Upper lobe of left lung (tissue), 6 donors: Measurements from ENCODE around the gene ISX. TPM values are rescaled to one million over a fixed set of nuclear protein-coding genes. Genes with fewer than 3 reads are reported as not detected.

Experiments
- ATAC-seq, 2 donors: fragments of 200-7000 bp; cut with Tn5 transposase; one replicate each; pipeline ENCODE4 v1.9.1; 2022; ENCODE audit warnings: mild to moderate bottlenecking in 2 of 2, moderate library complexity in 2 of 2; ENCODE audit not compliant: low FRiP score in 2 of 2
- DNase-seq, 2 donors: peaks; one replicate each; pipeline ENCODE4 v3.0.0-alpha.2; 2019 to 2020
- H3K27ac ChIP-seq, 4 donors: fragments of 200-600 bp; sonication (generic); one replicate each; pipeline ENCODE4 v1.5.1; 2016 to 2019
- H3K27me3 ChIP-seq, 4 donors: fragments of 200-600 bp; sonication (generic); one replicate each; pipeline ENCODE4 v1.5.1; 2017 to 2019
- H3K36me3 ChIP-seq, 4 donors: fragments of 200-600 bp; sonication (generic); one replicate each; pipeline ENCODE4 v1.5.1; 2016 to 2019
- H3K4me1 ChIP-seq, 4 donors: fragments of 200-600 bp; sonication (generic); one replicate each; pipeline ENCODE4 v1.5.1; 2018 to 2019
- H3K4me3 ChIP-seq, 4 donors: fragments of 200-600 bp; sonication (generic); one replicate each; pipeline ENCODE4 v1.5.1; 2017 to 2019; ENCODE audit warnings: mild to moderate bottlenecking in 2 of 4, moderate library complexity in 1 of 4
- H3K9me3 ChIP-seq, 4 donors: fragments of 200-600 bp; sonication (generic); one replicate each; pipeline ENCODE4 v1.5.1; 2018 to 2019
- EP300 ChIP-seq, 4 donors: sonication (generic); formaldehyde crosslinking; IDR thresholded peaks; one replicate each; pipeline ENCODE4 v1.5.1; 2017; ENCODE audit warnings: antibody characterized with exemption in 4 of 4, control low read depth in 2 of 4
- POLR2A ChIP-seq, 4 donors: fragments of 450-650 bp; IDR thresholded peaks; one replicate each; pipeline ENCODE4 v1.5.1; 2016 to 2017; ENCODE audit warnings: antibody characterized with exemption in 4 of 4, mild to moderate bottlenecking in 2 of 4
- POLR2AphosphoS5 ChIP-seq, 2 donors: sonication (generic); formaldehyde crosslinking; IDR thresholded peaks; one replicate each; pipeline ENCODE4 v1.5.1; 2017; ENCODE audit warnings: antibody characterized with exemption in 2 of 2
- WGBS, 2 donors: methylation state at CpG; one replicate each; pipeline ENCODE4 v1.1.5; 2017 to 2018; 5-methylcytosine and 5-hydroxymethylcytosine counted together
- total RNA-seq, 6 donors: library from RNA; depleted of rRNA in 4 of 6; stranded (reverse); fragments of >200 nt in 4 of 6; gene quantifications; one replicate each; pipeline versions ENCODE4 v1.1.0 to v1.2.1, GENCODE V29; 2016 to 2021
- TF ChIP-seq, protein P1 (sequence below), 6 experiments: fragments of 450-650 bp in 4 of 6; fragments of 200-600 bp in 2 of 6; sonication (generic) in 2 of 6; IDR thresholded peaks; one replicate each; pipeline ENCODE4 v1.5.1; 2016 to 2019; ENCODE audit warnings: antibody characterized with exemption in 6 of 6
- donor health status: DM: no; HTN: no; CAD: no; lungs with moderate emphysema.
- donor health status: DM: no; HTN: yes; CAD: no; lungs with severe emphysema.

ISX gene
- total RNA-seq, 6 donors from 2014 or later = not detected

DNA sequence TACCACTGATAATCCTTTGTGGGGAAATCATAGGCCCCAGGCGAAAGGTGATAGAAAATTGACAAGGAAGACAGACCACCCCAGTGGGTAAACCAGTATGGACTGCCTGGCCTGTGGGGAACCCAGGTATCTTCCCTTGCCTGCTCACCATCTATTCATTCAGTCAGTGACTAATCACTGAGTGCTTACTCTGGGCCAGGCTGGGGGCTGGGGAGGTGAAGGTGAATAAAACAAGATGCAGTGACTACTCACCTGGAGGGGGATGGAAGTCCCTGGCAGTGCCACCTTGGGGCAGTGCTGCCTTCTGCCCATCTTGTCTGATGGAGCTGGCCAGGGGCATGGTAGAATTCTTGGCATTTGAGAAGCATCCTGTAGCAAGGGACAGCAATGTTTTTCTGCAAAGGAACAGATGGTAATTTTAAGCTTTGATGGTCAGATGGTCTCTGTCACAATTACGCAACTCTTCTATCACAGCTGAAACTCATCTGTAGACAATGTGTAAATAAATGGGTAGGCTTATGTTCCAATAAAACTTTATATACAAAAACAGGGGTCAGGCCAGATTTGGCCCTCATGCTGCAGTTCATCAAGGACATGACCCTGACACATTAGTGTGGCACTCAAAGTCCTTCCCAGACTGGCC is 4.6 kb downstream of the ISX start:
- WGBS, 2 donors = 38 to 72% methylated on average over 2 of the region's 2 CpGs
- H3K27ac ChIP-seq = no peak overlapping the region
- no peak overlapping the region for H3K4me3 ChIP-seq
- no peaks in the 10 kb centered on the region for H3K36me3 ChIP-seq
- no peak for TF ChIP-seq EP300 (IDR thresholded peaks at IDR 0.05)
- ATAC-seq (no peak), DNase-seq (no peak)
- no peaks in the 10 kb centered on the region for H3K4me1 ChIP-seq
- no peaks in the 10 kb centered on the region for H3K27me3 ChIP-seq
- no peaks in the 10 kb centered on the region for H3K9me3 ChIP-seq

DNA sequence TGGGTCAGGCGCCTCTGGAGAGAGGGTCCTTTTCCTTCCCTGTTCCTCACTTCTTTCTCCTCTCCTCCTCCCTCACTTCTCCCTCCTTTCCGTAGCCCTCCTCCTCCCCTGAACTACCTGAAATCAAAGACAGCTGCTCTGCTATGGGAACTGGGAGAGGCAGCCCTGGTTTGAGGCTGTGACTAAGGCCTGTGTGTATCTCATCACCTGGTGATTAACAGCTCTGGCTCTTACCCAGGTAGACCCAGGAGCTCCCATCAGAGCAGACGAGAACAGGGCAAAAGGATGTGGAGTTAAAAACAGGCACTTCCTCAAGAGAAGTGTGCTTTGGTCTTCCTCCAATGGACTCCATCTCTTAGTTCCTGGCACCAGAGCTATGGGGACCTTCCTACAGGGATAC is 5.8 kb downstream of the ISX start:
- H3K9me3 ChIP-seq = no peaks in the 10 kb centered on the region
- H3K27me3 ChIP-seq = no peaks in the 10 kb centered on the region
- ATAC-seq (no peak), DNase-seq (no peak)
- no peaks in the 10 kb centered on the region for H3K4me1 ChIP-seq
- no peak overlapping the region for H3K27ac ChIP-seq
- H3K4me3 ChIP-seq = no peak overlapping the region
- WGBS, 2 donors = 56 to 62% methylated on average over 3 of the region's 3 CpGs
- TF ChIP-seq EP300 (IDR thresholded peaks at IDR 0.05) = no peak
- TF ChIP-seq POLR2AphosphoS5 (IDR thresholded peaks at IDR 0.05) = no peak
- TF ChIP-seq POLR2A (IDR thresholded peaks at IDR 0.05) = no peak
- TF ChIP-seq, protein P1, sequence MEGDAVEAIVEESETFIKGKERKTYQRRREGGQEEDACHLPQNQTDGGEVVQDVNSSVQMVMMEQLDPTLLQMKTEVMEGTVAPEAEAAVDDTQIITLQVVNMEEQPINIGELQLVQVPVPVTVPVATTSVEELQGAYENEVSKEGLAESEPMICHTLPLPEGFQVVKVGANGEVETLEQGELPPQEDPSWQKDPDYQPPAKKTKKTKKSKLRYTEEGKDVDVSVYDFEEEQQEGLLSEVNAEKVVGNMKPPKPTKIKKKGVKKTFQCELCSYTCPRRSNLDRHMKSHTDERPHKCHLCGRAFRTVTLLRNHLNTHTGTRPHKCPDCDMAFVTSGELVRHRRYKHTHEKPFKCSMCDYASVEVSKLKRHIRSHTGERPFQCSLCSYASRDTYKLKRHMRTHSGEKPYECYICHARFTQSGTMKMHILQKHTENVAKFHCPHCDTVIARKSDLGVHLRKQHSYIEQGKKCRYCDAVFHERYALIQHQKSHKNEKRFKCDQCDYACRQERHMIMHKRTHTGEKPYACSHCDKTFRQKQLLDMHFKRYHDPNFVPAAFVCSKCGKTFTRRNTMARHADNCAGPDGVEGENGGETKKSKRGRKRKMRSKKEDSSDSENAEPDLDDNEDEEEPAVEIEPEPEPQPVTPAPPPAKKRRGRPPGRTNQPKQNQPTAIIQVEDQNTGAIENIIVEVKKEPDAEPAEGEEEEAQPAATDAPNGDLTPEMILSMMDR (IDR thresholded peaks at IDR 0.05) = no peak
- no peaks in the 10 kb centered on the region for H3K36me3 ChIP-seq

DNA sequence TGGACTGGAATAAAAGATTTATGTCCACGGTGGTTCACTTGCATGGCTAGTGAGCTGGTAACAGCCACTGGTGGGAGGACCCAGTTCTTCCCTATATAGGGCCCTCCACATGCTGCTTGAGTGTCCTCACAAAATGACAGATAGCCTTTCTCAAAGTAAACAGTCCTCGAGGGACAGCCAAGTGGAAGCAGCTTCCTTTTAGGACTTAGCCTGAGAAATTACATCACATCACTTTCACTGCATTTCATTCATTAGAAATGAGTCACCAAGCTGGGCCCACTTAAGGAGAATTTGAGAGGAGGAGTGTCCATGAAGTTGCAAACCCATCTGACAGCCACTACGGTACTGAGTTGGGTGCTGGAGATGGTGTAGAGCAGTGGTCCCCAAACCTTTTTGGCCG is 7.0 kb downstream of the ISX start:
- TF ChIP-seq POLR2AphosphoS5 (IDR thresholded peaks at IDR 0.05) (no peak), POLR2A (IDR thresholded peaks at IDR 0.05) (no peak), EP300 (IDR thresholded peaks at IDR 0.05) (no peak)
- TF ChIP-seq, protein P1 (IDR thresholded peaks at IDR 0.05) = no peak
- H3K4me1 ChIP-seq = no peaks in the 10 kb centered on the region
- H3K27ac ChIP-seq = no peak overlapping the region
- no peaks in the 10 kb centered on the region for H3K9me3 ChIP-seq
- 67 to 73% methylated on average over 4 of the region's 4 CpGs for WGBS, 2 donors
- no peaks in the 10 kb centered on the region for H3K36me3 ChIP-seq
- no peak for DNase-seq
- no peak for ATAC-seq
- H3K4me3 ChIP-seq = no peak overlapping the region
- H3K27me3 ChIP-seq = no peaks in the 10 kb centered on the region

DNA sequence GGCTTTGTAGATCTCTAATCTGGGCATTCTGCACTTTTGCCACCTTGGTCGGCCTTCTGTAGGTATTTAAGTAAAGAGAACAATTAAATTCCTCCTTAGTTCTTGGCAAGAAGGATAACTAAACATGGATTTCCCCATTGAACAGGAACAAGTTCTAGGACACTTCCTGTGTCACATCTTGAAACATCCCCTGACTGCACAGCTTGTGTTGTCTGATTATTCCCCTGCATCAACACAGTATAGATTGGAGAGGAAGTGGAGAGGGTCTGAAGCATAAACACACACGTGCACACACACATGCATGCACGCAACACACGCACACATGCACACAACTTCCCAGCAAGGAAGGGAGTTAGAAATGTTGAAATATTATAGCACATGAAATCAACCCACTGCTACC is 8.6 kb downstream of the ISX start:
- H3K4me1 ChIP-seq = no peaks in the 10 kb centered on the region
- no peak for TF ChIP-seq POLR2A (IDR thresholded peaks at IDR 0.05)
- no peak for TF ChIP-seq EP300 (IDR thresholded peaks at IDR 0.05)
- TF ChIP-seq POLR2AphosphoS5 (IDR thresholded peaks at IDR 0.05) = no peak
- TF ChIP-seq, protein P1 (IDR thresholded peaks at IDR 0.05) = no peak
- WGBS, 2 donors = 76 to 88% methylated on average over 4 of the region's 4 CpGs

DNA sequence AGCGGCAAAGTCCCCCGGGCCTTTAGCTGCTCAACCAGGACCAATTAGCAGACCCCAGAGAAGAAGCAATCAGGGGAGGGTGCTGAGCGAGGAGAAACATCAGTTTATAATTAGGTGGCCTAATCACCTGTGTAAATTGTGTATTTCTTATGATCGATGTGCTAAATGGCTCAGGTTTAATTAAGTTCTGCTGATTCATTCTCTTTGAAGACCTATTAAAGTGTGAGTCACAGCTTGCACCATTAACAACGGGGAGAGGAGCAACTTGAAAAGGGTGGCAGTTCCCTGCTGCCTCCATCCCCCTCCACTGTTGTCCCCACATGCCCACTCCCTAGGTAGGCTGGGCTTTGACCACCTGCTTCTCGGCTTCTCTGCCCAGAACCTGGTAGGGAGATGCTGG is 10.7 kb downstream of the ISX start:
- 84% methylated on average over 6 of the region's 6 CpGs for WGBS, 2 donors
- no peaks in the 10 kb centered on the region for H3K27me3 ChIP-seq
- DNase-seq (no peak), ATAC-seq (no peak)
- TF ChIP-seq EP300 (IDR thresholded peaks at IDR 0.05) = no peak
- no peak for TF ChIP-seq POLR2A (IDR thresholded peaks at IDR 0.05)
- TF ChIP-seq, protein P1 (IDR thresholded peaks at IDR 0.05) = no peak
- no peak for TF ChIP-seq POLR2AphosphoS5 (IDR thresholded peaks at IDR 0.05)
- no peak overlapping the region for H3K27ac ChIP-seq
- no peaks in the 10 kb centered on the region for H3K9me3 ChIP-seq
- no peaks in the 10 kb centered on the region for H3K4me1 ChIP-seq
- no peak overlapping the region for H3K4me3 ChIP-seq
- H3K36me3 ChIP-seq = no peaks in the 10 kb centered on the region

More for the DNA sequence above, 8.6 kb downstream of the ISX start:
- DNase-seq (no peak), ATAC-seq (no peak)
- H3K36me3 ChIP-seq = no peaks in the 10 kb centered on the region
- H3K9me3 ChIP-seq = no peaks in the 10 kb centered on the region
- no peak overlapping the region for H3K27ac ChIP-seq
- H3K27me3 ChIP-seq = no peaks in the 10 kb centered on the region
- no peak overlapping the region for H3K4me3 ChIP-seq
